Measurements from ENCODE around the gene TMBIM4.

DNA sequence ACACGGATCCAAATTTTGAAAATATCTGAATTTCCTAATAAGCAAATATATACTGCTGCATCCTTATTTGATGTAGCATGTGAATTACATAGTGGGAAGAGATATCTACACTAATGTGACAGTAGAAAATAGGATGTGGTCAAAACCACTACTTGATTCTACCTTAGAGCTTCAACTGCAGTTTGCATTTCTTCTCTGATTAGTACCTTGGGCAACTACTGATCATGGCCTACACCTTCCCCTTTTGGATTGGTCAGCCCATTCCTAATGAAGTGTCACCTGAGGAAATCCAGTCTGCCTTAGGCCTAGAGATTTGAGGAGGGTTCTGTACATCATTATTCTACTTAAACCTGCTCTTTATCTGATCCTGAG is 49.9 kb downstream of the TMBIM4 start:
- TF ChIP-seq POLR2A (IDR thresholded peaks at IDR 0.05; ENCODE audit: low read depth, low read length) (no peak), EZH2 (IDR thresholded peaks at IDR 0.05; ENCODE audit: borderline replicate concordance, low read depth, low read length, severe bottlenecking) (no peak), POLR2AphosphoS5 (IDR thresholded peaks at IDR 0.05; ENCODE audit: insufficient read depth, low read depth, low read length) (no peak)
- TF ChIP-seq, protein P1, sequence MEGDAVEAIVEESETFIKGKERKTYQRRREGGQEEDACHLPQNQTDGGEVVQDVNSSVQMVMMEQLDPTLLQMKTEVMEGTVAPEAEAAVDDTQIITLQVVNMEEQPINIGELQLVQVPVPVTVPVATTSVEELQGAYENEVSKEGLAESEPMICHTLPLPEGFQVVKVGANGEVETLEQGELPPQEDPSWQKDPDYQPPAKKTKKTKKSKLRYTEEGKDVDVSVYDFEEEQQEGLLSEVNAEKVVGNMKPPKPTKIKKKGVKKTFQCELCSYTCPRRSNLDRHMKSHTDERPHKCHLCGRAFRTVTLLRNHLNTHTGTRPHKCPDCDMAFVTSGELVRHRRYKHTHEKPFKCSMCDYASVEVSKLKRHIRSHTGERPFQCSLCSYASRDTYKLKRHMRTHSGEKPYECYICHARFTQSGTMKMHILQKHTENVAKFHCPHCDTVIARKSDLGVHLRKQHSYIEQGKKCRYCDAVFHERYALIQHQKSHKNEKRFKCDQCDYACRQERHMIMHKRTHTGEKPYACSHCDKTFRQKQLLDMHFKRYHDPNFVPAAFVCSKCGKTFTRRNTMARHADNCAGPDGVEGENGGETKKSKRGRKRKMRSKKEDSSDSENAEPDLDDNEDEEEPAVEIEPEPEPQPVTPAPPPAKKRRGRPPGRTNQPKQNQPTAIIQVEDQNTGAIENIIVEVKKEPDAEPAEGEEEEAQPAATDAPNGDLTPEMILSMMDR (IDR thresholded peaks at IDR 0.05; ENCODE audit: extremely low read depth in 1 of 2, insufficient read depth in 1 of 2, low read depth in 1 of 2, low read length in 2 of 2) = no peak
- TF ChIP-seq, protein P2, sequence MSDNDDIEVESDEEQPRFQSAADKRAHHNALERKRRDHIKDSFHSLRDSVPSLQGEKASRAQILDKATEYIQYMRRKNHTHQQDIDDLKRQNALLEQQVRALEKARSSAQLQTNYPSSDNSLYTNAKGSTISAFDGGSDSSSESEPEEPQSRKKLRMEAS (IDR thresholded peaks at IDR 0.05; ENCODE audit: insufficient read depth, insufficient read length) = no peak
